KOPT-K1 (cell line): ENCODE results near the gene ANO2.

ENCODE experiments used
- H3K27ac ChIP-seq: fragments of 200-600 bp; sonication (generic); 2 replicates; pipeline ENCODE4 v1.5.1; 2016; ENCODE audit warnings: antibody characterized with exemption, mild to moderate bottlenecking, low read depth, low read length; ENCODE audit not compliant: poor library complexity, severe bottlenecking
- H3K36me3 ChIP-seq: fragments of 200-600 bp; sonication (generic); 2 replicates; pipeline ENCODE4 v1.5.1; 2017; ENCODE audit warnings: antibody characterized with exemption, mild to moderate bottlenecking, low read length, moderate library complexity; ENCODE audit not compliant: insufficient read depth
- H3K9me3 ChIP-seq: fragments of 200-600 bp; sonication (generic); 2 replicates; pipeline ENCODE4 v1.5.1; 2017; ENCODE audit warnings: antibody characterized with exemption, low read length, mild to moderate bottlenecking; ENCODE audit not compliant: insufficient read depth, poor library complexity, severe bottlenecking

The ANO2 gene

DNA sequence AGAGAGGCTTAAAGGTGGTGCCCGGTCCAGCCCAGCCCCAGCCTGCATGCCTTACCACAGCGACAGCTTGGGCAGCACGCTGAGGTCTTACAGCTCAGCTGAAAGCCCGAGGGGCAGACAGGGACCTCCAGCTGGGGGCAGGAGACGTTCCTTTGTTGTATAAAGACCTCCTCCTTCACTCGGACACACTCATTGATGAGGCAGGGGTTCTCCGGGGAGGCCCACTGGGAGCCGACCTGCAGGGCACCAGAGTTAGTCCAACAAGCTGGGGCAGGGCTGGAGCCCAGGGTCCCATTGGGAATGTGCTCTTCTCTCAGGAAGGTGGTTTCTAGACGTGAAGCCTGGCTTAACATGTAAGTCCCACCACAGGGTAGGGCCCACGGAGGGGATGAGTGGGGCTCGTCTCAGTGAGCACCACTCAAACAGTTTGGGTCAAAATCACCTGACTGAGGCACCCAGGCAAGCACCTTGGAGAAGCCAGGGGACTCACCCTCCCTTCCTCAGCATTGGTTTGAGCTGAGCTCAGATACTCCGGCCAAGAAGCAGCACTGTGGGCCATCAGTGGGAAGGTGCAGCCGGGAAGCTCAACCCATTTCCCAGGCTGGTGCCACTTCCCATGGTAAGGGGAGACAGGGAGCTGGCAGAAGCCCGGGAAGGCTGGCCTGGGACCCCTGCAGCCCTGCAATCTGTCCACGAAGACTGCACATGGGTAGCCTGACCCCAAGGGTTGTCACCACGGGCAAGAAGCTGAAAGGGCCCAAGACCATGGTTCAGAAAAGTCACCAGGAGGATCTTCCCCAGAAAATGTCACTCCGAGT, 24.3 kb upstream of the ANO2 start:
- no peak overlapping the region for H3K27ac ChIP-seq
- H3K36me3 ChIP-seq, result no peaks in the 10 kb centered on the region
- H3K9me3 ChIP-seq, result no peaks in the 10 kb centered on the region

DNA sequence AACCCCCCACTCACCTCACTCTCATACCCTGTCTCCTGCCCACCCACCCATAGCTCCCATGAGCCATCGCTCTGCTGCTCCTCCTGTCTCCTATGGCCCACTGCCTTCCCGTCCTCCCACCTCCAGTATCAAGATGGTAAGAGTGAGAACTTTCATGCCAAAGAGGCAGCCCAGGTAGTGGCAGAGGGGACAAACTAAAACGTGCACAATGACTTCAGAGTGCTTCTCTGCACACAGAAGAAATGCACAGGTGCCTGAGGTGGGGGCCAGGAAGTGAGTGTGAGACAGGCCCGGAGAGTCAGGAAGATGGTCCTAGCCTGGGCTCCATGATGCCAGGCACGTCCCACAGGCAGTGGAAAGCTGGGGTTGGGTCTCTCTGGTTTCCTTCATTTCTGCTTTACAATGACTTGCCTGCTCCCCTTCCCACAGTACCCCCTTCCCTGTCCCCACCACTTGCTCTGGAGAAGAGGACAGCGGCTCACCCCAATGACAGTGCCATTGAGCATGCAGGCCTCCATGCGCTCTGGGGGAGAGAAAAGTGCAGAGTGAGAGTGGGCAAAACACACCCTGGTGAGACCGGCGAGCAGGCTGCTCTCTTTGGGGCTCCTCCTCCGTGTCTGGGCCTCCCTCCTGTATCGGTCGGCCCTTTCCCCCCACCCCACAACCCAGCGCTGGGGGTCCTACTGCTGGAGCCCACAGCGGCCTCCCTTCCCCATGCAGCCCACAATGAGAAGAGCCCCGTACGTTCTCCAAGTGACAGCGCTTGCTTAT, 22.8 kb upstream of the ANO2 start:
- Histone ChIP-seq H3K27ac (no peak overlapping the region), H3K36me3 (no peaks in the 10 kb centered on the region), H3K9me3 (no peaks in the 10 kb centered on the region)

DNA sequence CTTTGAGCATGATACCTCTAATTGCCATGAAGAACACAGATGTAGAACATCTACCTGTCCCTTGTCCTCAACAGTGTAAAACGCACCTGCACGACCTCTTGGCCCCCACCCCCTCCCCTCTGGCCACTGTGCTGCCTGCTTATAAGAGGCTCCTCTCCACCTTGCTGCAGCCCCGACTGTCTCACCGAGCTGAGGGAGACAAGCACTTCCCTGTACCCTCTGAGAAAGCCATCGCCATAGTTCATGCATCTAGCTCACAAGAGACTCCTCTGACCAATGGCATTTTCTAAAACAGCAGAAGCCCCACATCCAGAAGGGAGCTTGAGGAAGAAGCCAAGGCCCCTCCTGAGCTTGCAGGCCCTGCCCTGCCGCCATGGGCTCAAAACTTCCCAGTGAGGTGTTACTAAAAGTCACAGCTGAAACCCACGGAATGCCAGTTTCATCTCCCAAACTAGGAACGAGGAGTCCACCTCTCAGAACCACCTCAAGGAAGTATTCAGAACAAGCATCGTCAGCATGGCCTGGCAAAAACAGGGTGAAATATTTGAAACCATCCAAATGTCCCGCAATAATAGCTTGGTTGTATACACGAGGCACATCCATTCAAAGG, 21.5 kb upstream of the ANO2 start:
- Histone ChIP-seq H3K9me3 (no peaks in the 10 kb centered on the region), H3K27ac (no peak overlapping the region), H3K36me3 (no peaks in the 10 kb centered on the region)

DNA sequence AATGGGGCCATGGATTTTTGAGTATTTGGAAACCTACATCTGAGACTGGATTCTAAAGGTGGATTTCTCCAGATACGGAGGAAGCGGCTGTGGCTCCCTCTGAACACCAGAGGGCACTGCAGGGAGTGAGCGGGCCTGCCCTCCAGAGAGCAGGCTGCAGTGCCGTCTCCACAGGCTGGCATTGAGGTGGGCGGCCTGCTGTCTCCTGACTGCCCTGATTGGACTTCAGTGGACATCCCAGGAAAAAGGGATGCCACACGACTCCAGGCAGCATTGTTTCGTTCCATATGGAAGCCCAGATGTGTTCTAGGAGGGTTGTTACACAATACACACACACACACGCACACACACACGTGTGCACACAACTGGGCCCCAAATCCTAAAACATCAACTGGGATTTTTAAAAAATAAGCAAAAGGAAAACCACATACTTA, 20.9 kb upstream of the ANO2 start:
- Histone ChIP-seq H3K9me3 (no peaks in the 10 kb centered on the region), H3K27ac (no peak overlapping the region), H3K36me3 (no peaks in the 10 kb centered on the region)

DNA sequence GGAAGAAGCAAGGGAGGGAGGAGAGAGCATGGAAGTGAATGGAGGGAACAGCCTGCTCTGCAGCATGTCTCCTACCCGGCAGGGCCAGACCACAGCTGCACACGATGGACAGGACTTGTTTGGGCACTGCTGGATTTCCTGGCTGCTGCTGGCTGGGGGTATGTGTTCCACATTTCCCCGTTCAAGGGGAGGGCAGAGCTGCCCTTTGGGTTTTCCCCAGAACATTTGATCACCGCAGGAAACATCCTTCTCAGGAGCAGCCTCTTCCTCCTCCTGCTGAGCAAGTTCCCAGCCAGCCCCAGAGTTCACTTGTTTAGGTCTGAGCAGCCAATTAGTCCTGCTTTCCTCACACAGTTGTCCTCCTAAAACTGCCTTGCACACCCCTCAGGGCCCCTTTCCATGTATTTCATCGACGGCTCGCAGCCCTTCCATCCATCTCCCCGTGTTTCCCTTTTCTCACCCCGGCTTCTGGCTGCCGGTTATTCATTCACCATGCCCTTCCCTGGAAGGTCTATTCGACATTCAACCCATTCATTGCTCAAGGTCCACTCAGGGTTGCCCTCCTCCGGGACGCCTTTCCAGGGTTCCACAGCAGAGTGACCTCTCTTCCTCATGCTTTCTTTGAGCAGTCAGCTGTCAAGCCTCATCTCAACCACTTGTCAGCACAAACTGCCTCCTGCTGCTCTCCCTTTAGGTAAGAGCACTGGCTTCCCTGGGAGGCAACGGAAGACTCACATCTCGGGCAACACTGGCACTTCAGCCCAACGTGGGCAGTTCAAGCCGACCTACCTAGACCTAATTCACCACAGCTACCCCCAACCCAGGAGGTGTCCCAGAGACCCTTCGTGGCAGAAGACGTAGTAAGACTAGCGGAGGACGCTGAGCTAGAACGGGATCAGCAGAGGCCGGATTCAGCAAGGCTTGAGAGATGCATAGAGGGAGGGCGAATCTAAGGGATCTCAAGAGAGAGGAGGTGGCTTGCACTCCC, 20.1 kb upstream of the ANO2 start:
- Histone ChIP-seq H3K9me3 (no peaks in the 10 kb centered on the region), H3K27ac (no peak overlapping the region), H3K36me3 (no peaks in the 10 kb centered on the region)

DNA sequence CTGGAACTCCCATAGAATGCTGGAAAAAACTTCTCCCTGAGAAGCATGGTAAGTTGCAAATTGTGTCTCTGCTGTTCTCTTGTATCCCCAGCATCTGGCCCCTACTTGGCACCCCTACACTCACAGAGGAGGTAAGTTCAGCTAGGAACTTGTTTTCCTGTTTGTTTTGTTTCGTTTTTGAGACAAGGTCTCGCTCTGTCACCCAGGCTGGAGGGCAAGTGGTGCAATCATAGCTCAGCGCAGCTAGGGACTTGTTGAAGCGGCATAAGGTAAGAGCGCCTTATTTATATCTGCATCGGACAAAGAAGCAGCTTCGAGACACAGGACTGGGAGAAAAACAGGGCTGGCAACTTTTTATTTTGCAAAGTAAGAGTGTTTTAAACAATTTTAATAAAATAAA, 18.5 kb upstream of the ANO2 start:
- Histone ChIP-seq H3K27ac (no peak overlapping the region), H3K36me3 (no peaks in the 10 kb centered on the region)

DNA sequence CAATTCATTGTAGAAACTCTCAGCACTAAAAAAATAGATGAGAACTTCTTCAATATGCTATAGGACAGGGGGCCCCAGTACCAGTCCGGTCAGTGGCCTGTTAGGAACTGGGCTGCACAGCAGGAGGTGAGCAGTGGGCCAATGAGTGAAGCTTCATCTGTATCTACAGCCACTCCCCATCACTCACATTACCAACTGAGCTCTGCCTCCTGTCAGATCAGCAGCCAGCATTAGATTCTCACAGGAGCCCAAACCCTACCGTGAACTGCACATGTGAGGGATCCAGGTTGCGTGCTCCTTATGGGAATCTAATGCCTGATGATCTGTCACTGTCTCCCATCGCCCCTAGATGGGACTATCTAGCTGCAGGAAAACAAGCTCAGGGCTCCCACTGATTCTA, 15.7 kb upstream of the ANO2 start:
- Histone ChIP-seq H3K27ac (no peak overlapping the region), H3K9me3 (no peaks in the 10 kb centered on the region), H3K36me3 (no peaks in the 10 kb centered on the region)

More for the DNA sequence above, 18.5 kb upstream of the ANO2 start:
- H3K9me3 ChIP-seq, result no peaks in the 10 kb centered on the region

DNA sequence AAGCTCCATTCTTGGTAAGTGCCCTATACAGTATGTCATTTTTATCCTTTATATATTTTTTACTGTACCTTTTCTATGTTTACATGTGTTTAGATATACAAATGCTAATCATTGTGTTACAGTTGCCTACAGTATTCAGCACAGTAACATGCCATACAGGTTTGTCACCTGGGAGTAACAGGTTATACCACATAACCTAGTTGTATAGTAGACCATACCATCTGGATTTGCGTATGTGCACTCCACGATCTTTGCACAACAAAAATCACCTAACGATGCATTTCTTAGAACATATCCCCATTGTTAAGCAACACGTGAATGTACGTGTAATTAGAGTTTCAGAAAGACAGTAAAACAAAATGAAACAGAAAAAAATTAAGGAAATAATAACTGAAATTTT, 11.9 kb upstream of the ANO2 start:
- Histone ChIP-seq H3K9me3 (no peaks in the 10 kb centered on the region), H3K27ac (no peak overlapping the region), H3K36me3 (no peaks in the 10 kb centered on the region)

DNA sequence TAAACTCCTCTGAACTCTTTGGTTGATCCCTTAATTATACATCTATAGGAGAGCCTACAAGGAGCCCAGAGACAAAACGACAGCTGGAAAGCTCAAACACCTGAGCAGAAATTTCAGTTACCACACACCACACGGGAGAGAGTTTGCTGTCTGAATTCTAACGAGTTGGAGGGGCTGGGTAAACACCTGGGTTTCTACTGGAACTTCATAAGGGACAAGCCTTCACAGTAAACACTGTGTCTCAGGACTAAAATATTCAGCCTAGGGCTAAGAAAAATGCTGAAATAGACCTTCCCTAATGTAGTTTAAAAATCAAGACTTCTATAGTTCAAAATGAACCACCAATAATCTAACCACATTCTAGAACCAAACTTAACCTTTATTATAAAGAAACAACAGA, 9.6 kb upstream of the ANO2 start:
- no peaks in the 10 kb centered on the region for H3K36me3 ChIP-seq
- no peaks in the 10 kb centered on the region for H3K9me3 ChIP-seq
- H3K27ac ChIP-seq, result no peak overlapping the region

DNA sequence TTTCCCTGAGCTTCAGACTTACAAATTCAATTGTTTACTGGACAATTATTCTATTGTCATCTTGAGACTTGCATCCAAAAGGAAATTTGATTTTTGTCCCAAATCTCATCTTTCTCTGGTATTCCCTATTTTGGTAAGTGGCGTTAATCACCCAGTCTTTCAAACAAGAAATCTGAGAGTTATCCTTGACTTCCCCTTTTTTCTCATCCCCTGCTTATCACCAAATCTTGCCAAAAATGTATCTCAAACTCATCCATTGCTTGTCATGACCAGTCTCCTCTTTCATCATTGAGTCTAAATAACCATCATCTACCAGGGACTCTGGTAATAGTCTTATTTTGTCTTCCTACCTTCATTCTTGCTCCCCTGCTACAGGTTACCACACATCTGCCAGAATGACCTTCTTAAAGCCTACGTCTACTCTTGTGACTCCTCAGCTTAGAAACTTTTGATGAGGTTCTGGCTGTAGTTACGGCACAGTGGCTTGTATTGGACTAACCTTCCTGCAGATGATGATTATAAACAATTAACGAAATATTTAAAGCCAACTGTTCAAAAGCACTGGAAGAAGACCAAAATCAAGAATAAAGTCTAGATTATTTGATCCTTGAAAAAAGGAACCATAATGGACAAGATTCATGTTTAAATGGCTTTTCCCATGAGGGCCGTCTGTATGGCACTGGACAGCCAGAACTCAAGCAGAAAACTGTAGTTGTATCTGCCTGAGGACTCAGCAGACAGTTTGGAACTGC, 9.0 kb upstream of the ANO2 start:
- no peak overlapping the region for H3K27ac ChIP-seq
- H3K36me3 ChIP-seq, result no peaks in the 10 kb centered on the region
- H3K9me3 ChIP-seq, result no peaks in the 10 kb centered on the region

DNA sequence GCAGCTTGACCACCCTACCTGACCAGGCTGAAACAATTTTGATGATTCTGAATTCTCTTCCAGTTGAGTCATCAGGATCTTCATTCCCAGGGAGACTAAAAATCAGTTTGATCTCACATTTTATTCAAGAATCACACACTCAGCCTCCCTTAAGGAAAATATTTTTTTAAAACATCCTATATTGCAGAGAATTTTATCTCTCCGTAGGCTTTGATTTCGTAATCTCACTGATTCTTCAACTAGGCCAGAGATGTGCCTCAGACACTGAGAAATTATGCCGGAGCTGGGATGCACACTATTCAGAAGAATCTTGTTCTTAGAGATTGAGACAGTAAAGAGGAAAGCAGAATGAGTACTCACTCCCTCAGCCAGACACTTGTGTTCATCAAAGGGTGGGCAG, 7.0 kb upstream of the ANO2 start:
- Histone ChIP-seq H3K9me3 (no peaks in the 10 kb centered on the region), H3K36me3 (no peaks in the 10 kb centered on the region), H3K27ac (no peak overlapping the region)

DNA sequence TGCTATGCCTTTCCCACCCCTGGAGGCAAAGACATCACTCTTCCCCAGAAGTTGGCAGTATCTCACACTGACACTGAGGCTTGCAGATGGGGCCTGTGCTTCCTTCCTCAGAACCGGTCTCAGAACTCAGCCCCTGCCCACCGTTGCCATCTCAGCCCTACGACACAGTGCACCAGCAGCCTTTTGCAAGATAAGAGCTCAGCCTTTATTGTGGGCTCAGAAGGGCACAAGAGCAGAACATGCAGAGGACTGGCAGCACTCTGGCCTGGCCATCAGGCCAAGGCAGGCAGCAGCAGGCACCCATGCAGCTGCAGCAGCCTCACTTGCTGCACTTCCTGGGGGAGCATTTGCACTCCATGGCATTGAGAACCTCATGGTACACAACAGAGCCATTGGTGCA, 3.6 kb upstream of the ANO2 start:
- no peaks in the 10 kb centered on the region for H3K9me3 ChIP-seq
- no peak overlapping the region for H3K27ac ChIP-seq
- H3K36me3 ChIP-seq, result no peaks in the 10 kb centered on the region

DNA sequence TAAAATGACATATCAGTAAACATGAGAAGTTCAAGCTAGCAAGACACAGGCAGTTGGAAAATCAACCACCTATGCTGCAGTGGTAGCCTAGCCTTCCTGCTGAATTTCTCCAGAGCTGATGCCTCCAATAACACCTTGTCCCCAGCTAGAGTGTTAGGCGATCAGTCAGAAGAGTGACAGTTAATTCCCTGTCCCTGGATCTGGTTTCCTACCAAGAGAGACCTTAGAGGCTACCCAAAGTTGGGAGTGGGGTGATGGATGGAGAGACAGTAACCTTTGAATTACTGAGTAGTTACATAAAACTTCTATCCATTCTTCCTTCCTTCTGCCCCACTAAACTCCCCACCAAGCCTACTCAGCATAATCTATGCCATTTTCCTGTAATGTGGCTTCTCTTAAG, 1.9 kb upstream of the ANO2 start:
- Histone ChIP-seq H3K9me3 (no peaks in the 10 kb centered on the region), H3K27ac (no peak overlapping the region), H3K36me3 (no peaks in the 10 kb centered on the region)

DNA sequence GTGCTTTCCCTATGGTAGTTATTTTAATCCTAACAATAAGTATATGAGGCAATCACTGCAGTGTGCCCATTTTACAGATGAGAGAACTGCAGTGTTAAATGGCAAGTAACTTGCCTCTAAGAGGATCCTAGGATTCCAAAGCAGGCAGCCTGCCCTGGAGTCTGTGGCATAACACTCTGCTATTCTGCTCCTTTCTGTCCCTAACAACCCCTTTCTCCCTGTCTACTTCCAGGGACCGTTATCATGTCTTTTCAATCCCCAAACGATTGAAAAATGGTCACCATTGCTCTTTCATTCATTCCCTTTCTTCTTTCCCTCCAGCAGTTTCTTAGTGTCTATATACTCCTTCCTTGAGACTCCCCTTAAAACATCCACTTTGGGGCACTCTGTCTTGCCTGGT, 1.3 kb upstream of the ANO2 start:
- no peaks in the 10 kb centered on the region for H3K36me3 ChIP-seq
- no peaks in the 10 kb centered on the region for H3K9me3 ChIP-seq
- H3K27ac ChIP-seq, result no peak overlapping the region
